Thyroid gland (tissue), 4 donors: ENCODE data around the gene GRM4. TPM values are rescaled to one million over a fixed set of nuclear protein-coding genes. Genes with fewer than 3 reads are reported as not detected.

Experiments used
- DNase-seq, 2 donors: peaks; one replicate each; pipeline ENCODE4 v3.0.0-alpha.2; 2019
- H3K27ac ChIP-seq, 3 donors: fragments of 200-600 bp; sonication (generic); 1 replicate in 2 of 3; 2 replicates in 1 of 3; pipeline ENCODE4 v1.5.1; 2016 to 2019; ENCODE audit warnings: mild to moderate bottlenecking in 1 of 3, moderate library complexity in 1 of 3
- H3K27me3 ChIP-seq: fragments of 200-600 bp; sonication (generic); one replicate; pipeline ENCODE4 v1.5.1; 2019
- H3K36me3 ChIP-seq, 2 donors: fragments of 200-600 bp; sonication (generic); one replicate each; pipeline ENCODE4 v1.5.1; 2016 to 2019
- H3K4me1 ChIP-seq, 2 donors: fragments of 200-600 bp; sonication (generic); one replicate each; pipeline ENCODE4 v1.5.1; 2017 to 2019
- H3K4me3 ChIP-seq, 3 donors: fragments of 200-600 bp; sonication (generic); replicated peaks in 1 of 3; 1 replicate in 2 of 3; 2 replicates in 1 of 3; pipeline ENCODE4 v1.5.1; 2016; ENCODE audit warnings: mild to moderate bottlenecking in 1 of 3
- H3K9me3 ChIP-seq: fragments of 200-600 bp; sonication (generic); one replicate; pipeline ENCODE4 v1.5.1; 2017
- CTCF ChIP-seq, 6 experiments: fragments of 200-600 bp in 3 of 6; fragments of 450-650 bp in 3 of 6; sonication (generic) in 3 of 6; IDR thresholded peaks; one replicate each; pipeline ENCODE4 v1.5.1; 2016 to 2019; ENCODE audit warnings: antibody characterized with exemption in 6 of 6, mild to moderate bottlenecking in 2 of 6, inconsistent platforms in 1 of 6, moderate library complexity in 1 of 6
- POLR2A ChIP-seq, 2 donors: fragments of 450-650 bp; IDR thresholded peaks; one replicate each; pipeline ENCODE4 v1.6.1; 2017; ENCODE audit warnings: antibody characterized with exemption in 2 of 2, mild to moderate bottlenecking in 2 of 2, moderate library complexity in 1 of 2
- WGBS, 2 donors: methylation state at CpG; one replicate each; pipeline ENCODE4 v1.1.5; 2017; 5-methylcytosine and 5-hydroxymethylcytosine counted together
- intact Hi-C: fragments of 100-400 bp; cut with DNase I; formaldehyde crosslinking; loops from one replicate; pipeline ENCODE4 v1.15.1; 2023
- total RNA-seq, 4 donors: library from RNA; depleted of rRNA; stranded (reverse); fragments of >200 nt; gene quantifications; one replicate each; pipeline ENCODE4 v1.2.3, GENCODE V29; 2016

Gene GRM4
- total RNA-seq, 4 donors from 2014 or later, result under 0.01 TPM; not detected in 3

- intact Hi-C loops, result loop anchor here (5.0 kb wide), 1 partner anchor 90 kb away; no protein-coding TSS in a partner anchor
- Histone ChIP-seq H3K27ac (no peak overlapping the region), H3K4me3 (no peak overlapping the region), H3K36me3 (no peaks in the 10 kb centered on the region), H3K9me3 (no peaks in the 10 kb centered on the region), H3K4me1 (peaks cover 13 to 27% of the 10 kb centered on the region in 2 donors), H3K27me3 (peaks cover 26% of the 10 kb centered on the region)
- DNase-seq, result no peak
- no peak for TF ChIP-seq POLR2A (IDR thresholded peaks at IDR 0.05)
- no peak for TF ChIP-seq CTCF (IDR thresholded peaks at IDR 0.05)
- WGBS, 2 donors, result 71 to 76% methylated on average over 8 to 10 of the region's 10 CpGs
These were observed 1.1 kb upstream of the GRM4 start for GRCh38 chr6:34146801-34147592.

- Histone ChIP-seq H3K36me3 (no peaks in the 10 kb centered on the region), H3K4me3 (no peak overlapping the region), H3K27ac (no peak overlapping the region), H3K27me3 (peaks cover 26% of the 10 kb centered on the region), H3K9me3 (no peaks in the 10 kb centered on the region), H3K4me1 (peaks cover 13 to 27% of the 10 kb centered on the region in 2 donors)
- DNase-seq, result peak; percentile 21 to 22
- TF ChIP-seq CTCF (IDR thresholded peaks at IDR 0.05) (no peak), POLR2A (IDR thresholded peaks at IDR 0.05) (no peak)
- WGBS, 2 donors, result 1 to 2% methylated on average over 53 to 57 of the region's 100 CpGs
- intact Hi-C loops, result loop anchor here (5.0 kb wide), 1 partner anchor 88 kb away; no protein-coding TSS in a partner anchor
These were observed 496 bp downstream of the GRM4 start for GRCh38 chr6:34145161-34146020.

GRCh38 chr6:34144581-34145160 lies 1.2 kb downstream of the GRM4 start:
- Histone ChIP-seq H3K9me3 (no peaks in the 10 kb centered on the region), H3K4me3 (peak overlapping the region in 1 of 3 donors; percentile 4), H3K4me1 (peaks cover 13 to 27% of the 10 kb centered on the region in 2 donors), H3K27me3 (peaks cover 26% of the 10 kb centered on the region), H3K27ac (no peak overlapping the region), H3K36me3 (no peaks in the 10 kb centered on the region)
- no peak for DNase-seq
- TF ChIP-seq POLR2A (IDR thresholded peaks at IDR 0.05) (no peak), CTCF (IDR thresholded peaks at IDR 0.05) (no peak)
- intact Hi-C loops, result loop anchor here (5.0 kb wide), 1 partner anchor 87 kb away; no protein-coding TSS in a partner anchor
- WGBS, 2 donors, result 0% methylated on average over 11 of the region's 58 CpGs; no CpG with 5 or more reads in 1 of the 2 donors

GRCh38 chr6:34143884-34144580 lies 1.9 kb downstream of the GRM4 start:
- no peak overlapping the region for H3K27ac ChIP-seq
- WGBS, 2 donors, result 0% methylated on average over 3 to 11 of the region's 63 CpGs
- peak overlapping the region in 1 of 3 donors; percentile 4 for H3K4me3 ChIP-seq
- intact Hi-C loops, result no loop called here
- H3K9me3 ChIP-seq, result no peaks in the 10 kb centered on the region
- DNase-seq, result peak in 1 of 2 donors; percentile 7
- TF ChIP-seq POLR2A (IDR thresholded peaks at IDR 0.05) (no peak), CTCF (IDR thresholded peaks at IDR 0.05) (no peak)
- no peaks in the 10 kb centered on the region for H3K36me3 ChIP-seq
- peaks cover 13 to 27% of the 10 kb centered on the region in 2 donors for H3K4me1 ChIP-seq
- H3K27me3 ChIP-seq, result peaks cover 26% of the 10 kb centered on the region
